ENCODE results near the gene JPH2.
"Not testable (repeated sequence)": the region's sequence is repeated elsewhere in the genome, so short reads cannot be mapped to it uniquely, and the experiment has no call there.

JPH2 gene

GRCh38 chr20:44153636-44154043 is 33.3 kb downstream of the JPH2 start:
- DNase-seq = no peak

GRCh38 chr20:44151621-44152416 is 35.2 kb downstream of the JPH2 start:
- no peak for DNase-seq

GRCh38 chr20:44146272-44146671 is 40.7 kb downstream of the JPH2 start:
- DNase-seq = no peak

- DNase-seq = no peak
Observed at GRCh38 chr20:44145131-44145775, 41.7 kb downstream of the JPH2 start.

GRCh38 chr20:44143936-44144335 is 43.1 kb downstream of the JPH2 start:
- DNase-seq = no peak

GRCh38 chr20:44142413-44142812 is 44.6 kb downstream of the JPH2 start:
- no peak for DNase-seq

- no peak for DNase-seq
Observed at GRCh38 chr20:44141873-44142272, 45.1 kb downstream of the JPH2 start.

GRCh38 chr20:44138867-44139266 is 48.1 kb downstream of the JPH2 start:
- no peak for DNase-seq

- DNase-seq = no peak
Observed at GRCh38 chr20:44137266-44137801, 49.7 kb downstream of the JPH2 start.

- DNase-seq = no peak
Observed at GRCh38 chr20:44136579-44137265, 50.3 kb downstream of the JPH2 start.

- no peak for DNase-seq
Observed at GRCh38 chr20:44135417-44136204, 51.4 kb downstream of the JPH2 start.

GRCh38 chr20:44135012-44135412 is 52.0 kb downstream of the JPH2 start:
- DNase-seq = peak; percentile 80

GRCh38 chr20:44133424-44133823 is 53.6 kb downstream of the JPH2 start:
- no peak for DNase-seq

- DNase-seq = no peak
Observed at GRCh38 chr20:44131704-44132103, 55.3 kb downstream of the JPH2 start.

GRCh38 chr20:44129911-44130718 is 56.9 kb downstream of the JPH2 start:
- no peak for DNase-seq

- not testable (repeated sequence) for DNase-seq
Observed at GRCh38 chr20:44129300-44129699, 57.7 kb downstream of the JPH2 start.

- no peak for DNase-seq
Observed at GRCh38 chr20:44126445-44126844, 60.5 kb downstream of the JPH2 start.

- DNase-seq = no peak
Observed at GRCh38 chr20:44125332-44126127, 61.5 kb downstream of the JPH2 start.

- no peak for DNase-seq
Observed at GRCh38 chr20:44123874-44124535, 63.0 kb downstream of the JPH2 start.

GRCh38 chr20:44123251-44123650 is 63.7 kb downstream of the JPH2 start:
- DNase-seq = no peak

Measured in MV-4-11 (cell line).